ENCODE data around the gene URGCP.

Gene URGCP

DNA sequence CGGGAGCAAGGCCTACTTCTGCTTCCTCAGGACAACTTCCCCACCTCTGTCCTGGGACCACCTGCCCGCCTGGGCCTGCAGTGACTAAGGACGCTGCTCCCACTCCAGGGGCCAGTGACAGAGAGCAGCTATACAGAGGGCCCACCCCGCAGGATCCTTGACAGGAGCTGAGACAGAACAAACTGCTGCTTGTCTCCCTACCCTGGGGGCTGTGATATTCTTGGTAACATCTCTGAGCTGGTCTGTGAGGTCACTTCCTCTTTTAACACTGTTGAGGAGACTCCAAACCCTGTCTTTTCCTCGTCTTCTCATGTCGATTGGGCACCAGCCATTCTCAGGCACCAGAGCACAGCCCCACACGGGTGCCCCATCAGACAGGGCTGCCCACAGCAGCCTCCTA, 30.2 kb downstream of the URGCP start:
- no peak for DNase-seq (ENCODE audit: low read depth, low spot score)

DNA sequence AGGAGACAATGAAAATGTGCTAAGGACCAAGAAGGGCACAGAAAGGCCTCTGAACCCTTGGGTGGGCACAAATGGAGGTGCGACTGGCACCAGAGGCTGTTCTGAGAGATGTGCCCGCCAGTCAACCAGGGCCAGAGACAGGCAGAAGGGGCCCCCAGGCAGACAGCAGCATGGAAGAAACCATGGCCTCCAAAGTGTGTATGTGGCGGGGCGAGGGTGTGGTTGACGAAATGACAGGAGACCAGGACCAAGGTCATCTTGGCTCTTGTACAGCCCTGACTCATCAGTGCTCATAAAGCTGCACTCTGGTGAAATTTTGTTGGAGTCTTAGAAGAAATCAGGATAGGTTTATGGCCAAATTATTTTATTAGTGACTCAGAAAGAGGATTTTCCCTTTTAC, 33.1 kb downstream of the URGCP start:
- no peak for DNase-seq (ENCODE audit: low read depth, low spot score)

DNA sequence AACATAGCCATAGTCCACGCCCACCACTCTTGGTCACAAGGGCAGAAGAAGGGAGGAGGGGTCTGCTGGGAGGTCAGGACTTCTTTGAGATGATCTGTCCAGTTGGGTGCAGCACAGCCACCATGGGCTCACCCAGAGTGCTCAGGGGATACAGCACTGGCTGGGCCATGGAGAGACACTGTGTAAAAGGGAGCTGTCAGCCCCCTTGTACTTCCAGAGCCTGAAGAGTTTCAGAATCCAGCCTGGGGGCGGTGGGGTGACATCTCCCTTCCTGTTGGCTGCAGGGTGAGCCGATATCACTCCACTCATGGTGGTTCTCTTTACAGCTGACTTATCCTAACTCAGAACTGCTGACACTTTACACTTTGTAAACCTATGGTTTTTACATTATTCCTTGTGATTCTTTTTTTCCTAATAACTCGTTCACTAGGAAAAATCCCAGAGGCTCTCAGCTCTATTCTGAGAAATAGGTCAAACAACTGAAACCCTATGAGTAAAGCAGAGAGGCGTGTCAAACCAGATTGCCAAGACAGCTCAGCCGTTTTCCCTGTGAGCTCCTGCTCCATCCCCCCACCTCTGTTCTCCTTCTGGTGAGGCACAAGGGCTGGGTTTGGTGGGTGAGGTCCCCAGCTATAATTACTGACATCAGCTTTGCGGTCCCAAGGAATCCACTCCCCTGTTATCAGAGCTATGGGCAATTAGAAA, 33.8 kb downstream of the URGCP start:
- DNase-seq (ENCODE audit: low read depth, low spot score) = no peak

DNA sequence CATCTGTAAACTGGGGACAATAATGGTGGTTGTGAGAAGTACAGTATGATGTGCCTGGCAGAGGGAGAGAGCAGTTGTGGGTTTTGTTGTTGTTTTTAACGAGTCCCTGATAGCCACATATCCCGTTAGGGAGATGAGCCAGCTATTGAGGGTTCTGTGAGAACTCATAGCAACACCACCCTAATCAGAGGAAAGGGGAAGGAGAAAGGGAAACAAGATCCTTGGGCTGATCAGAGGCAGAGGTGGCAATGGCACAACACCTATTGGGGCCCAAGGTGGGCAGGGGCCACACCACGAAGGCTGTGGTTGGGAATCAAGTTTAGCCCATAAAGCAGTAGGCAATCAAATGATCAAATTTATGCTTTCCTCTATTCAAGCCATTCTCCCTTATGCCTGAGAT, 35.3 kb downstream of the URGCP start:
- DNase-seq (ENCODE audit: low read depth, low spot score) = no peak

DNA sequence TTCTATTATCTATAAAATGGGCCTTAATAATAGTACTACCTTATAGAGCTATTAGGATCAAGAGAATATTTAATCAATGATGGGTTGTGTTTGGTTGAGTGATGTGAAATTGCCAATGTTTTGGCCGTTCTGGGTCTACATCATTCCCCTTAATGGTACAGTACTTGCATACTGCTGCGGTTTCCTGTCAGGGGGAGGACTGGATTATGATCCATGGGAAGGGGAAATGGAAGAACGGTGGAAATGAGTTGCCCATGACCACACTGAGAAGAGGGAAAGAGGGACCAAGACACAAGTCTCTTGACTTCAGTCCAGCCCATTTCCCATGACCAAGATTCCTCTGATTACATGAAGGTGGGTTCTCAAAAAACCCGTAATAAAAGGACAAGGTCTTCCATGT, 36.1 kb downstream of the URGCP start:
- DNase-seq (ENCODE audit: low read depth, low spot score) = no peak

DNA sequence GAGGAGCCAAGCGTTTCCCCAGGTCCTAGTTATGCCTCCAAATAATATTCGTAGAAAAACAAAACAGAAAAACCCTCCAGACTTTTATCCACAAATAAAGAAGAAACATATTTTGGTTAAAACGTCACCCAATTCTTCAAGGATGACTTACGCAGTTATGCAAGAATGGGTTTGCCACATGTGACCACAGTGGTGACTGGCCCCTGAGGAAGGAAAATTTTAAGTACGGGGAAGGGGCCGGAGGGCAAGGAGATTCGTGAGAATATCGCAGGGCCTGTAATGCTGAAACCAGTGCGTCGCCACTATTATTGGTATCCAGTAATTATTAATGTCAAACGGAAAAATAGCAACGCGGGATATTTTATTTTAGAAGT, 36.5 kb downstream of the URGCP start:
- peak; percentile 41 for DNase-seq (ENCODE audit: low read depth, low spot score)

DNA sequence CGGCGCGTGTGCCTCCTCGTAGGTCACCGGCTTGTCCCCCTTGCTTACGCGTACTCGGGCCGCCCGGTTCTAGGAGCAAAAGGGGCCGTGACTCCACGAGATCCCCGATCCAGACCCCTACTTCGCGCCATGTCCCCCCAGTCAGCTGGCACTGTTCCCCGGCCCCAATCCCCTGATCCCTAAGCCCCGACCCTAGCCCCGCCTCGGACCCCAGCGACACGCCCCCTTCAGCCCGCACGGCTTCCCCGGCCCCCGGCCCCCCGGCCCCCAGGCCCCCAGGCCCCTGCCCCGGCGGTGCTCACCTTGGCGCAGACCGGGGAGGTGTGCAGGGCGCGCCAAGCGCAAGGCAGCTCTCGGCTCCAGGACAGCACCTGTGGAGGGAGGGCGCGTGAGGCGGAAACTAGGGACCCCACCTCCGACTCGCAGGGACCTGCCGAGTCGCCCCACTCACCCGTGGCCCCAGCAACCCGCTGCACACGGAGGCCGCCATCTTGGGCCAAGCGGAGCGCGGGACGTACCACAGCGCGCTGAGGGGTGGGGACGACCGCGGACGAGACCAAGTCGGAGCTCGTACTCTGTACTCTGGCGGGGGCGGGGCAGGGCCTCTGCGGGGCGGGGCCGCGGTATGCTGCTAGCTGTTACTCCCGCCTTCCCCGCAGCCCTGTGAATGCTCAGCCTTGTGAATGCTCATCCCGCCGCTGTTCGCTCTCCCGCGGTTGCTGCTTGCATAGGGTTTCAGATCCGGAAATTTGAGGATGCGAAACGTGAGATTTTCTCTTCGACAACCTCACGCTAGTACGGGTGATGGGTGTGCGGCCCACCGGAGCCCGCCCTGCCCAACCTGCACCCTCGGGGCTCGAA, 37.2 kb downstream of the URGCP start, which contains the start of gene MRPS24:
MRPS24 (minus strand) TSS at position 512 of the 861 bp plus-strand sequence; CDS start at position 490, 22 bp downstream.
- peak; percentile 74 for DNase-seq (ENCODE audit: low read depth, low spot score)

DNA sequence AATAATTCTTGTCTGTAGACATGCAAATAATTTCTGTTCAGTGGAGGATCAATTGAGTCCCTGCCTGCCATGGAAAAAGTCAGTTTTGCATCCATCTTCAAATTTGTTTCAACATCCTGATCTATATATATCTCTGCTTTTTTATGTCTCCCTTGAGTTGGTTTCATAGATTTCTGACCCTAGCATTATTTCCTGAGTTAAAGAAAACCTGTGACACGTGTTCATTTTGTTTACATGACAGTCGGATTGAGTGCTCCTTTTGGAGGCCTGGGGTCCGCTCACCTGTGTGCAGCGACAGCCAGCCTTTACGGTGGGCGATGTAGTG, 37.8 kb downstream of the URGCP start:
- DNase-seq (ENCODE audit: low read depth, low spot score) = no peak

DNA sequence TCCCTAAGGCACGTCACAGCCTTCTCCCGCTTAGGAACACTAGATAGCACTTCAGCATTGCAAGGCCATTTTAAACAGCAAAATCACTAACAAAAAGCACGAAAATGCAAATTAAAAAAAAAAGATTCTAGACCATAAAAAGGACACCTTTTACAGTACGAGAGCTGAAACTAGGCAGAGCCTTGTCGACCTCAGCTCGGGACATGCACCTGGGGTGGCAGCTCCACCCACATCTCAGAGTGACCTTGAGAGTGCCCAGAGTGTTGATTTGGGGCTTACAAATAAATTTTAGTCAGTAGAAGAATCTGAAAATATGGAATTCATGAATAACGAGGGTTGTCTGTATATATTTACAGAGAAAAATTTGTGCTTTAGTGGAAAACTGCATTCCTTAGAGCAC, 38.2 kb downstream of the URGCP start:
- no peak for DNase-seq (ENCODE audit: low read depth, low spot score)

DNA sequence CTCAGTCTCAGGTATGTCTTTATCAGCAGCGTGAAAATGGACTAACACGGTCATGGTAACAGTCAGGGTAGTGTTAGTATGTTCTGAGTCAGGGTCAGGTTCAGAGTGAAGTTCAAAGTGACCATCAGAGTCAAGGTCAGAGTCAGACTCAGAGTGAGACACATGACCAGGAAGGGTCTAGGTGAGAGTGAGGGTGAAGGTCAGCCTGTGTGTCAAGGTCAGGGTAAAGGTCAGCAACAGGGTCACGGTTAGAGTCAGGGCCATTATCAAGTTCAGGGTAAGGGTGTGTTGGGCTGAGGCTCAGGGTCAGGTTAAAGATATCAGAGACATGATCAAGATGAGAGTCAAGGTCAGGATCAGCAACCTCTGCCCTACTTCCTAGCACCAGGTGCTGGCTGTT, 41.1 kb downstream of the URGCP start:
- DNase-seq (ENCODE audit: low read depth, low spot score) = no peak

DNA sequence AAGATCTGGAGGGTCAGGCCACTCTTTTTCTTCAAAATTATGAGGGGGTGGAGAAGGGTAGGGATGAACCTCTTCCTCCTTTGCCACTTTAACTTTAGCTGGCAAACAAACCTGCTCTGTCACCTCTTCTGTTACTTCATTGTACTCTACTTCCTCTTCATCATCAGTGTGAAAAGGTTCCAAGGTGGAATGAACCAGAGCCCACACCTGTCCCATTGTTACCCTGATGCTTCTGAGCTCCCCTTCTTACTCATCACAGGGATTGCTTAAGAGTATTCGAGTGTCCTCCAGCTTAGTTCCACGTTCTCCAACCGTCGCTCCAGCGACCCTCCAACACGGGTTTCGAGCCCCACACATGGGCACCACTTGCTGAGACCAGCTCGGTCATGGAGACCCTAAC, 42.3 kb downstream of the URGCP start:
- DNase-seq (ENCODE audit: low read depth, low spot score) = no peak

DNA sequence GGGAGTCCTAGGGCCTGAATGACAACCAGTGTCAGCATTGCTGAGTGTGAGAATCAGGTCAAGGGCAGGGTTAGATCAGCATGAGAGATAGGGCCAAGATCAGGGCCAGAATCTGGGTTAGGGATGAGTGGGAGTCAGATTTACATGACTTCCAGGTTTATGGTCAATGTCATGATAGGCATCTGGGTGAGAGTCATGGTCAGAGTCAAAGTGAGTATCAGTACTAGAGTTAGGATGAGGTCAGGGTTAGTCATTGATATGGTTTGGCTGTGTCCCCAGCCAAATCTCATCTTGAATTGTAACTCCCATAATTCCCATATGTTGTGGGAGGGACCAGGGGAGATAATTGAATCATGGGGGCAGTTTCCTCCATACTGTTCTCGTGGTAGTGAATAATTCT, 49.4 kb downstream of the URGCP start:
- no peak for DNase-seq (ENCODE audit: low read depth, low spot score)

DNA sequence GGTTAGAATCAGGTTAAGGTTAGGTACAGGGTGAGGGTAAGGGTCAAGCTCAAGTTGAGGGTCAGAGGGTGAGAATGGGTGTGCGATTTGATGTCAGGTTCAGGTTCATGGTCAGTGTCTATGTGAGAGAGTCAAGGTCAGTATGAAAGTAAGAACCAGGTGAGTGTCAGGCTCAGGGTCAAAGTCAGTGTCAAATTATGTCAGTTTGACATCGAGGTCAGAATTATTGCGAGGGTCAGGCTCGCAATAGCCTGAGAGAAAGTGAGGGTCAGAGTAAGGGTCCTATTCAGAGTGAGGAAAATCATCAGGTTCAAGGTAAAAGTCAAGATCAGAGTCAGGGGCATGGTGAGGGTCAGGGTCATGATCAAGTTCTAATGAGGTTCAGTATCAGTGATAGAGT, 50.1 kb downstream of the URGCP start:
- DNase-seq (ENCODE audit: low read depth, low spot score) = no peak

DNA sequence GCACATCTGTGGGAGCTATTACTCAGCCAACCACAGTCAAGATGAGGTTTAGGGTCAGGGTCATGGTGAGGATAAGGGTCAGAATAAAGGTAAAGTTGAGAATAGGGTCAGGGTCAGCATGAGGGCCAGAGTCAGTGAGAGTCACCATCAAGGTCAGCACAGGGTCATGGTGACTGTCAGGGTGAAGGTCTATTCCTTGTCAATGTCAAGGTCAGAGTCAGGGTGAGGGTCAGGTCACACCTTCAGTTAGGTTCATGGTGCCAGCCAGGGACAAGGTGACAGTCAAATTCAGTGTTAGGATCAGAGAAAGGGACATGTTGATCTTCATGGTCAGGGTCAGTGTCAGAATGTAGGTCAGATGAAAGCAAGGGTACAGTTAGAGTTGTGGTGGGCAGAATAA, 51.2 kb downstream of the URGCP start:
- DNase-seq (ENCODE audit: low read depth, low spot score) = no peak

DNA sequence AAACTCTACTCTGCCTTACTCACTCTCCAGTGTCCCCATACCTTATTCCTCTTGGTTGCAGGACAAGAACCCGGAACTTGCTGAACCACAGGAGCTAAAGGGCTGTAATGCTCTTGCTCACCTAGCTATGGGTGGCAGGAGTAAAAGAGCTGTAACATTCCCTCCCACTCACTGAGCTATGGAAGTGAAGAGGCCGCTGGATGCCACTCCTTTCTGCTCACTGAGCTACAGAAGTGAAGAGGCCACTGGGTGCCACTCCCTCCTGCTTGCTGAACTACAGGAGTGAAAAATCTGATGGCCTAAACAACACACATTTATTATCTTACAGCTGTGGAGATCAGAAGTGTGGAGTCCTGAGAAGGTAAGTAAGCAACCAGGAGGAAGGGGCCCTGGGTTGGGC, 54.6 kb downstream of the URGCP start:
- DNase-seq (ENCODE audit: low read depth, low spot score) = no peak

DNA sequence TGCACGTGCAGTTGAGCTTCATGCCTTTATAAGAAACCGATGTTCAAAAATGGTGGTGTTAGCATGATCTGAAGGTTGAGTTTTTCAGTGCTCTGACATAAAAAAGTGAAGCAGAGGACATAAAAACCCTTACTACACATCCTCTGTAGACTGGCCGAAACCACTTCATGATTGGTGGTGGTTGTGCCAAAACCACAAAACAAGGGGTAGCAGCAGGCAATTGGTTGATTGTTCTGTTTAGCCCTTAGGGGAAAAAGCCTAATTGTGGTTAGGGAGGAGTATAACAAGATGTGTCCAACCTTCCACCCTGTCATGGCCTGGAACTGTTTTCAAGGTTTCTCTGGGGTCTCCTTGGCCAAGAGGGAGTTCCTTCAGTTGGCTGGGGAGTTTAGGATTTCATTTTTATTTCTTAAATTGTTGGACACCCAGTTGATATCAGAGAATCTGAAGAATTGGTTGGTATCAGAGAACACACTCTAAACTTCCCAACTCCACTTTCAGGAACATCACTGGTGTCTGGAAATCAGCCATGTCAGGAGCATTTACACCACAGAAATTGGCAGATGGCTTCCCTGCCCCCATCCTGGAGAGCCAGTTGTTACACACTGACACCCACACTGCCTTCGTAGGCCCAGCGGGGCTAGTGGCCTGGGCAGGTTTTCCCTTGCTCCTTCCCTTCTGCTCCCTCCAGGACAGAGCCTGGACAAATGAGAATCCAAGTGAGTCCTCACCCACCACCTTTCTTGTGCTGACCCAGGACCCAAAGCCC, 55.9 kb downstream of the URGCP start:
- DNase-seq (ENCODE audit: low read depth, low spot score) = no peak

DNA sequence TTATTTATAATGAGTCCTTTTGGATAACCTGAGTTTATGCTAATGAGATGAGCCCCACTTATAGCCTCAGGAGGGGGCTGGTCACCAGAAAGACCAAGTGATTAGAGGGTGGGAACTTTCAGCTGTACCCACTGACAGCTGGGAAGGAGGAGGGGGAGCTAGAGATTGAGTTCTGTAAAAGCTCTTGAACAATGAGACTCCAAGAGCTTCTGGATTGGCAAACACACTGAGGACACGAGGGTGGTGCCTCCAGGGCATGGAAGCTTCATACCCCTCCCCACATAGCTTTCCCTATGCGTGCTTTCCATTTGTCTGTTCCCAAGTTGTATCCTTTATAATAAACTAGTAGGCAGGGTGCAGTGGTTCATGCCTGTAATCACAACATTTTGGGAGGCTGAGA, 57.3 kb downstream of the URGCP start:
- DNase-seq (ENCODE audit: low read depth, low spot score) = no peak

DNA sequence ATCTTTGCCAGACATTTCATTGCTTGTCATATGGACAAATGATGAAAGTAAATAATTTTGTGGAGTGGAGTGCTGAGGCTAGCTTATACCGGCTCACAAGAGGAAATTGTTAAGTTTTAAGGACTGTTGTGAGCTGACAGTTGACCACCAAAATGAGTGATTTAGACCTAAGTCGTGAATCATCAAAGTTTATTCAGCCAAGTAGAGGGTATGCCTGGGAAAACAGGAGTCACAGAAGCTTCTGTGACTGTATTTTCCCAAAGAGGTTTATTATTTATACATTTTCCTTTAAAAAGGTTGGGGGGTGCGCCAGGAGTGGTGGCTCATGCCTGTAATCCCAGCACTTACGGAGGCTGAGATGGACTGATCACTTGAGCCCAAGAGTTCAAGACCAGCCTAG, 58.9 kb downstream of the URGCP start:
- DNase-seq (ENCODE audit: low read depth, low spot score) = no peak

DNA sequence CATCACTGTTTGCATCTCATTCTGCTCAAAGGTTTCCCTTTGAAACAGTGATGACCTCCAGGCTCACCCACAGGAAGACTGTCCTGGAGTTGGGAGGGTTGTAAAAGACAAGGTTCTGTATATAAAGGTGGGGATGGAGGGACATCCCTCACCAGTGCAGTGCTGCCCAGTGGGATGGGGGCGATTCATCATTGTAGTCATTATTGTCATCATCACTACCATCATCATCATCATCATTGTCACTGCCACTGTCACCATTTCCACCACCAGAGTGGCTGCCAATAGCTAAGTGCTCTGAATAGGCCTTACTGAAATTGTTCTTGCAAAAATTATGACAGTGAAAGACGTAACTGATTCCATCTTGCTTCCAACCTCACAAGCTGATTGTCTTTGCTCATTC, 61.7 kb downstream of the URGCP start:
- DNase-seq (ENCODE audit: low read depth, low spot score) = no peak

DNA sequence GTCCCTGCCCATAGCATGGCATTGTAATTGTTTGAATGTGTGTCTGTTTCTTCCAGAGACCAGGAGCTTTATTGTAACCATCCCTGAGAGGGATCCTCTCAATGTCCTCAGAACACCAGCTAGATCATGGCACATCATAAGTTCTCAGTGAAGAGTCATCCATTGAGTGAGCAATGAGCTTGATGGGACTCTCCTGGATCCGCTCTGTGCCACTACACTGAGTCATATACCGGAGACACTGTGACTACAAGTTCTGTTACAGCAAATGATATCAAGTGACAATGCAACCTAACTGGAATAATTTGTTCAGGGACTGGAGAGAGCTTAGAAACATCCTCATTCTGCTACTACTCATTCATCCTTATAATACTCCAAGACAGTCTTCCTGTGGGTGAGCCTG, 62.1 kb downstream of the URGCP start:
- DNase-seq (ENCODE audit: low read depth, low spot score) = no peak

DNA sequence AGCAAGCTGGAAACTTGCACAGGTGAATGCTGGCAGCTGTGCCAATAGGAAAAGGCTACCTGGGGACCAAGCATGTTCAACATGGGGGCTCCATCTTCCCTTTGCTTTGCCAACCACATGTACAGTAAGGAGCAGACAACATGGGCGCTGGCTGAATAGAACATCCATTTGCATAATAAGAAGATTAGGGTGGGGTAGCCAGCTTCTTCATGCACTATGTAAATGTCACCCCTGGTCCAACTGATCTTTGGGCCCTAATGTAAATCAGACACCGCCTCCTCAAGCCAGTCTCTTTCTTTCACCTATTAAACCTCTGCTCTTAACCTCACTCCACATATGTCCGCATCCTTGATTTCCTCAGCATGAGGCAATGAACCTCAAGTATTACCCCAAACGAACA, 63.1 kb downstream of the URGCP start:
- no peak for DNase-seq (ENCODE audit: low read depth, low spot score)

DNA sequence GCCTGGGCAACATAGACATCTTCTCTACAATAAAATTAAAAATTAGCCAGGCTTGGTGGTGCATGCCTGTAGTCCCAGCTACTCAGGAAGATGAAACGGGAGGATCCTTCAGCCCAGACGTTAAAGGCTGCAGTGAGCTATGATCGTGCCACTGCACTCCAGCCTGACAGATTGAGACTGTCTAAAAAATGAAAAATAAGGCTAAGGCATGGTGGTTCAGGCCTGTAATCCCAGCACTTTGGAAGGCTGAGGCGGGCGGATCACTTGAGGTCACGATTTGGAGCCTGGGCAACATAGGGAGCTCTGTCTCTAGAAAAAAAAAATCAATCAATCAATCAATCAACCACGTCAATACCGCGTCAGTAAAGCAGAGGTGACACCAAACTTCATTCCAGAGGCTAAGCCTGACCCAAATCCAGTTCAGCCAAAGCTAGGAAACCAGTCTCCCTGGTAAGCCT, 68.2 kb downstream of the URGCP start:
- DNase-seq (ENCODE audit: low read depth, low spot score) = no peak

Measured in brain pericyte (primary cell).